Astrocyte of the cerebellum (primary cell): ENCODE data around the gene GPRC5C.

Experiments
- DNase-seq: peaks from one replicate; pipeline ENCODE4 v3.0.0-alpha.2; 2011; ENCODE audit warnings: low read depth
- H3K4me3 ChIP-seq: 2 replicates; pipeline ENCODE4 v1.5.1; 2011; ENCODE audit warnings: mild to moderate bottlenecking, low read depth, low read length, moderate library complexity
- CTCF ChIP-seq: IDR thresholded peaks from 2 replicates; pipeline ENCODE4 v1.5.1; 2012; ENCODE audit warnings: low read length, low read depth, moderate library complexity, mild to moderate bottlenecking; ENCODE audit errors: missing control alignments
- in situ Hi-C: cut with HindIII; loops from 2 replicates; pipeline ENCODE4 v1.10.0; 2017; ENCODE audit warnings: low sequenced_read_pairs

Gene GPRC5C

GRCh38 chr17:74424657-74425056 lies 7.2 kb upstream of the GPRC5C start:
- TF ChIP-seq CTCF: no peak
- in situ Hi-C loops: no loop called here
- DNase-seq: no peak
- no peak overlapping the region for H3K4me3 ChIP-seq

DNA sequence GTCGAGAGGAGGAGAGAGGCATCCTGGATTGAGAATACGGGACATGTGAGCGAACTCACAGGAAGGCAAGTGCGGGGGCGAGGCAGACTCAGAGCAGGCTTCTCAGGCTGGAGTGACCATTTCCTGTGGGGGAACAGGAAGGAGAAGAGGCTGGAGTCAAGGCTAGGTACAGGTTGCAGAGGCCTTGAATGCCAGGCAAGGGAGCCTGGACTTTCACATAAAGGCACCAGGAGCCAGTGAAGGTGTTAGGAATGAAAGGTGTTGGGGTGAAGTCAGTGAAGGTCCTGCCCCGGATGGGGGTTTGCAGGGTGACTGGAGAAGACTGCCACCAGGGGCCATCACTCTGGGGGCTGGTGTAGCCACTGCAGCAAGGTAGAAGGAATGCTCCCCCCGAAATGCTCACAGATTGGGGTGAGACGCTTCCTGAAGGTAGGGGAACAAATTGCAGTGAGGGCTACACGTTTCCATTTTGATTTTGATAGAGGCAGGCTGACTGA lies 5.3 kb upstream of the GPRC5C start:
- H3K4me3 ChIP-seq: no peak overlapping the region

GRCh38 chr17:74427048-74427762 lies 4.7 kb upstream of the GPRC5C start:
- no peak for DNase-seq
- in situ Hi-C loops: no loop called here
- no peak for TF ChIP-seq CTCF
- no peak overlapping the region for H3K4me3 ChIP-seq

More for the DNA sequence above, 5.3 kb upstream of the GPRC5C start:
- TF ChIP-seq CTCF: no peak
- in situ Hi-C loops: no loop called here
- DNase-seq: no peak

GRCh38 chr17:74427763-74428153 lies 4.1 kb upstream of the GPRC5C start:
- TF ChIP-seq CTCF: no peak
- no peak overlapping the region for H3K4me3 ChIP-seq
- in situ Hi-C loops: no loop called here
- no peak for DNase-seq

GRCh38 chr17:74429604-74430384 lies 2.1 kb upstream of the GPRC5C start:
- DNase-seq: no peak
- H3K4me3 ChIP-seq: no peak overlapping the region
- TF ChIP-seq CTCF: no peak
- in situ Hi-C loops: no loop called here

GRCh38 chr17:74430385-74430705 lies 1.5 kb upstream of the GPRC5C start:
- peak overlapping the region; percentile 43 for H3K4me3 ChIP-seq
- DNase-seq: no peak
- no peak for TF ChIP-seq CTCF
- in situ Hi-C loops: no loop called here
